ENCODE data around the gene RIN3. TPM values are rescaled to one million over a fixed set of nuclear protein-coding genes. Genes with fewer than 3 reads are reported as not detected.
A peak's percentile ranks its signal among the peaks of the same experiment; 100 is the strongest.

Gene RIN3
- total and polyA plus RNA-seq, 4 donors: 3.4 to 7.4 (median 5.2) TPM

- no peaks in the 10 kb centered on the region for H3K9me3 ChIP-seq (ENCODE audit: control insufficient read depth, insufficient read depth, low read length)
- peaks cover 14% of the 10 kb centered on the region for H3K4me1 ChIP-seq (ENCODE audit: control insufficient read depth, insufficient read depth, low read length)
- no peak overlapping the region for H3K27ac ChIP-seq (ENCODE audit: low read depth, low read length)
- H3K27me3 ChIP-seq (ENCODE audit: control insufficient read depth, insufficient read depth, low read length): no peaks in the 10 kb centered on the region
- no peak for DNase-seq (ENCODE audit: low read depth in 4 of 6, low spot score in 6 of 6)
- 95% methylated on average over 3 of the region's 3 CpGs for WGBS (ENCODE audit: insufficient coverage)
- no peaks in the 10 kb centered on the region for H3K36me3 ChIP-seq (ENCODE audit: control insufficient read depth, insufficient read depth, low read length)
- H3K4me3 ChIP-seq (ENCODE audit: low read depth, low read length): no peak overlapping the region
Observed at GRCh38 chr14:92539419-92539818, 25.8 kb downstream of the RIN3 start.

DNA sequence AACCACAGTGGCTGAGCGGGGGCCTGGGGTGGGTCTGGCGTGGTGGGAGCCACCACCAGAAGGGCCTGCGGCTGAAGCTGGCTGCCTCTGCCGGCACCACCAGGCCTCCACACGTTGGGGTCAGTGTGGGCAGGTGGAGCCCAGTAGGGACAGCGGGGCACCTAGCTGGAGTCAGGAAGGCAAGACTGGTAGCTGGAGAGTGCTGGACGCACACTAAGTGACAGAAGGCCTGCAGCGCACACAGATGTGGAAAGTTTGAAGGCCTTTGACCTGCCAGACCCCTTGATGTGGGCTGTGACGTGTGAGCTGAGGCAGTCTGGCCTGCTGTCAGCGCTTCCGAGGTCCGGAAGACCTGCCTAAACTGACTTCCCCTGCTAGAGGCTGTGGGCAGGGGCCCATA lies 26.3 kb downstream of the RIN3 start:
- H3K4me1 ChIP-seq (ENCODE audit: control insufficient read depth, insufficient read depth, low read length): peaks cover 14% of the 10 kb centered on the region
- no peaks in the 10 kb centered on the region for H3K36me3 ChIP-seq (ENCODE audit: control insufficient read depth, insufficient read depth, low read length)
- H3K9me3 ChIP-seq (ENCODE audit: control insufficient read depth, insufficient read depth, low read length): no peaks in the 10 kb centered on the region
- no peaks in the 10 kb centered on the region for H3K27me3 ChIP-seq (ENCODE audit: control insufficient read depth, insufficient read depth, low read length)
- H3K27ac ChIP-seq (ENCODE audit: low read depth, low read length): no peak overlapping the region
- 92% methylated on average over 12 of the region's 12 CpGs for WGBS (ENCODE audit: insufficient coverage)
- DNase-seq (ENCODE audit: low read depth in 4 of 6, low spot score in 6 of 6): no peak
- H3K4me3 ChIP-seq (ENCODE audit: low read depth, low read length): no peak overlapping the region

DNA sequence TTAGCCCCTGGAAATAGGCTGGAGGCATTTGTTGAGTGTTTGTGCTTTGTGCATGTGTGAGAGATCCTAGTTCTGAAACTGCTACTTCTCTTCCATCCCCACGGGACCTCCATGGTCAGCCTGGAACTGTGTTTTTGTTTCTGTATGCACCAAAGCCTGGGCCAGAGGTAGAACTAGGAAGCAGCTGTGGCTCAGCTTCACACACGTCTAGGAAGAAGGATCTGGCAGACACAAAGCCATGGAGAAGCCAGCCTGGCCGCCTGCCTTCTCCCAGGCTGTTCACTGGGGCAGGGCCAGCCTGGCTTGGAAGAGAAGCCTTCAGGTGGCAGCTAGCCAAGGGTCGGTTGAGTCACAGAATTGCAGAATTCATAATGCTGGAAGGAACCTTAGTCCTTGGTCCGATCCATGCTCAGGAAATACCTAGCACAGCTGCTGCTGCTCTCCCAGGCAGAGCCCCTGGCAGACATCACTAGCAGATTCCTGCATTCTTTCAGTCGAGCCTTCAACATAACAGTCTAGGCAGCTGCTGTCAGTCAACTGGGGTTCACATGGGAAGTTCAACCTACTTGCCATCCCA lies 27.0 kb downstream of the RIN3 start:
- Histone ChIP-seq H3K27me3 (ENCODE audit: control insufficient read depth, insufficient read depth, low read length) (no peaks in the 10 kb centered on the region), H3K4me1 (ENCODE audit: control insufficient read depth, insufficient read depth, low read length) (peaks cover 14% of the 10 kb centered on the region), H3K9me3 (ENCODE audit: control insufficient read depth, insufficient read depth, low read length) (no peaks in the 10 kb centered on the region), H3K36me3 (ENCODE audit: control insufficient read depth, insufficient read depth, low read length) (no peaks in the 10 kb centered on the region), H3K27ac (ENCODE audit: low read depth, low read length) (no peak overlapping the region), H3K4me3 (ENCODE audit: low read depth, low read length) (no peak overlapping the region)
- WGBS (ENCODE audit: insufficient coverage): 45% methylated on average over 5 of the region's 6 CpGs
- peak in 2 of 6 donors; percentile 19 to 67 for DNase-seq (ENCODE audit: low read depth in 4 of 6, low spot score in 6 of 6)

DNA sequence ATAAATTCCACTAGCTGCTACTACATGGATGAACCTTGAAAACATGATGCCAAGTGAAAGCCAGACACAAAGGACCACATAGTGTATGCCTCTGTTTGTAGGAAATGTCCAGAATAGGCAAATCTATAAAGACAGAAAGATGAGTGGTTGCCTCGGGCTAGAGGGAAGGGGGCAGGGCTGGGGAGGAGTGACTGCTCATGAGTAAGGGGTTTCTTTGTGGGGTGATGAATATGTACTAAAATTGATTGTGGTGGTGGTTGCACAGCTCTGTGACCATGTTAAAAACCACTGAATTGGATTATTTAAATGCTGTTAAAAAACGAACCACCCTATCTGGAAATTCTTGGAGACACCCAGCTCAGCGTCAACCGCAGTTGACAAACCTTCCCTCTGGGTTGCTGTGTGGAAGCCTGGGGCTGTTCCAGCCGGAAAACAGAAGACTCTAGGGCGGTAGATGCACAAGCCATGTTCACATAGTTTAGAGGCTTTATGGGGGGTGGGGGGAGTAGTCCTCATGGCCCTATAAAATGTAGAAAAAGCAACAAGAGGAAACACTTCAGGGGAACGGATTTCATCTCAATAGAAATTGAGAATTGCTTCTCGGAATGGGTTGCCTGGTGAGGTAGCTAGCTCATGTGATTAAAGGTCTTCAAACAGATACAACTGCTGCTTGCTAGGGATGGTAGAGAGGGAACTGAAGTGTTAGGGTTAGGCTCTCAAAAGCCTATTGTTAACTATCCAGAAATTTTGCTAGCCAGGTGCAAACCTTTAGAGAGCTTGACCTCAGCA lies 29.4 kb downstream of the RIN3 start:
- no peaks in the 10 kb centered on the region for H3K27me3 ChIP-seq (ENCODE audit: control insufficient read depth, insufficient read depth, low read length)
- 82% methylated on average over 8 of the region's 8 CpGs for WGBS (ENCODE audit: insufficient coverage)

DNA sequence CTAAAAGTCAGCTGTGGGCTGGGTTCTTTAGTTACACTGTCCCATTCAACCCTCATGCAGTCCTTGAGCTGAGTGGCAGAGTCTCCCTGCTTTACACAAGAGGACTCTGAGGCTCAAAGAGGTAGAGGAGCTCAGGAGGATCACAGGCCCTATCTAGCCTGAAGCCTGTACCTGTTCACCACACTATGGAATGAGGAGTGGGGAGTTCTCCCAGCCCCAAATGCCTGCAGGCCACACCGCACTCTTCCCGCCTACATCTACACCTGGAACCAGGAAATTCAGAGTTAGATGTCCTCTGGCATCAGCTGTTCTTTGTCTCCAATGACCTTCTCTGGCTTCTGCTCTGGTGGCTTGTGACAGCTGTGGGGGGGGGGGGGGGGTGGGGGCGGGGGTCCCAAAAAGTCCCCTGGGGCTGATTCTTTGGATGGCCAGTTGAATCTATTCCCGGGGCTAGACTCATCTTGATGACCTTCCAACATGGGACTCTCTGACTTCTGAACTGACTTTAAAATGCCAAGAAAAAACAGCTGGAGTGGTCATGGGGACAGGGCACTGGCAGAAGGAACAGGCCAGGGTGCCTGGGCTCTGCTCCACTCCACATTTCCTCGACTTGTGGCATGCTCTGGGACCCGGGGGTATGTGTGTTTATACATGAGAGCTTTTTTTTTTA lies 30.6 kb downstream of the RIN3 start:
- no peak overlapping the region for H3K4me3 ChIP-seq (ENCODE audit: low read depth, low read length)
- no peak overlapping the region for H3K27ac ChIP-seq (ENCODE audit: low read depth, low read length)
- 90% methylated on average over 2 of the region's 6 CpGs for WGBS (ENCODE audit: insufficient coverage)
- H3K9me3 ChIP-seq (ENCODE audit: control insufficient read depth, insufficient read depth, low read length): no peaks in the 10 kb centered on the region
- peaks cover 16% of the 10 kb centered on the region for H3K4me1 ChIP-seq (ENCODE audit: control insufficient read depth, insufficient read depth, low read length)
- H3K36me3 ChIP-seq (ENCODE audit: control insufficient read depth, insufficient read depth, low read length): no peaks in the 10 kb centered on the region
- H3K27me3 ChIP-seq (ENCODE audit: control insufficient read depth, insufficient read depth, low read length): no peaks in the 10 kb centered on the region
- no peak for DNase-seq (ENCODE audit: low read depth in 4 of 6, low spot score in 6 of 6)

More for the DNA sequence above, 29.4 kb downstream of the RIN3 start:
- Histone ChIP-seq H3K4me3 (ENCODE audit: low read depth, low read length) (no peak overlapping the region), H3K36me3 (ENCODE audit: control insufficient read depth, insufficient read depth, low read length) (no peaks in the 10 kb centered on the region), H3K9me3 (ENCODE audit: control insufficient read depth, insufficient read depth, low read length) (no peaks in the 10 kb centered on the region), H3K4me1 (ENCODE audit: control insufficient read depth, insufficient read depth, low read length) (peaks cover 14% of the 10 kb centered on the region), H3K27ac (ENCODE audit: low read depth, low read length) (no peak overlapping the region)
- DNase-seq (ENCODE audit: low read depth in 4 of 6, low spot score in 6 of 6): no peak

GRCh38 chr14:92546347-92547053 lies 32.9 kb downstream of the RIN3 start:
- H3K4me1 ChIP-seq (ENCODE audit: control insufficient read depth, insufficient read depth, low read length): peaks cover 11% of the 10 kb centered on the region
- H3K36me3 ChIP-seq (ENCODE audit: control insufficient read depth, insufficient read depth, low read length): no peaks in the 10 kb centered on the region
- no peaks in the 10 kb centered on the region for H3K9me3 ChIP-seq (ENCODE audit: control insufficient read depth, insufficient read depth, low read length)
- H3K27ac ChIP-seq (ENCODE audit: low read depth, low read length): no peak overlapping the region
- H3K27me3 ChIP-seq (ENCODE audit: control insufficient read depth, insufficient read depth, low read length): no peaks in the 10 kb centered on the region
- H3K4me3 ChIP-seq (ENCODE audit: low read depth, low read length): no peak overlapping the region
- peak in 2 of 6 donors; percentile 21 to 23 for DNase-seq (ENCODE audit: low read depth in 4 of 6, low spot score in 6 of 6)
- 90% methylated on average over 4 of the region's 7 CpGs for WGBS (ENCODE audit: insufficient coverage)

- Histone ChIP-seq H3K27ac (ENCODE audit: low read depth, low read length) (no peak overlapping the region), H3K4me1 (ENCODE audit: control insufficient read depth, insufficient read depth, low read length) (peaks cover 11% of the 10 kb centered on the region), H3K9me3 (ENCODE audit: control insufficient read depth, insufficient read depth, low read length) (no peaks in the 10 kb centered on the region), H3K36me3 (ENCODE audit: control insufficient read depth, insufficient read depth, low read length) (no peaks in the 10 kb centered on the region), H3K27me3 (ENCODE audit: control insufficient read depth, insufficient read depth, low read length) (no peaks in the 10 kb centered on the region), H3K4me3 (ENCODE audit: low read depth, low read length) (no peak overlapping the region)
- no peak for DNase-seq (ENCODE audit: low read depth in 4 of 6, low spot score in 6 of 6)
- WGBS (ENCODE audit: insufficient coverage): 84% methylated on average over 15 of the region's 17 CpGs
Observed at GRCh38 chr14:92549105-92549858, 35.7 kb downstream of the RIN3 start.

- 44% methylated on average over 3 of the region's 7 CpGs for WGBS (ENCODE audit: insufficient coverage)
- peaks cover 11% of the 10 kb centered on the region for H3K4me1 ChIP-seq (ENCODE audit: control insufficient read depth, insufficient read depth, low read length)
- H3K9me3 ChIP-seq (ENCODE audit: control insufficient read depth, insufficient read depth, low read length): no peaks in the 10 kb centered on the region
- no peaks in the 10 kb centered on the region for H3K27me3 ChIP-seq (ENCODE audit: control insufficient read depth, insufficient read depth, low read length)
- no peak for DNase-seq (ENCODE audit: low read depth in 4 of 6, low spot score in 6 of 6)
- no peak overlapping the region for H3K27ac ChIP-seq (ENCODE audit: low read depth, low read length)
- H3K36me3 ChIP-seq (ENCODE audit: control insufficient read depth, insufficient read depth, low read length): no peaks in the 10 kb centered on the region
- H3K4me3 ChIP-seq (ENCODE audit: low read depth, low read length): no peak overlapping the region
Observed at GRCh38 chr14:92549859-92550230, 36.3 kb downstream of the RIN3 start.

Data from spinal cord (tissue), 10 donors.